Retinal pigment epithelial cell (primary cell): ENCODE measurements around the gene ARHGEF40.

Experiments
- DNase-seq: peaks from one replicate; pipeline ENCODE4 v3.0.0-alpha.2; 2010; ENCODE audit warnings: low read depth
- H3K4me3 ChIP-seq: 2 replicates; pipeline ENCODE4 v1.5.1; 2011; ENCODE audit warnings: mild to moderate bottlenecking, low read length, control low read depth, moderate library complexity
- CTCF ChIP-seq: conservative IDR thresholded peaks from 2 replicates; pipeline ENCODE4 v1.5.1; 2011; ENCODE audit warnings: low read depth, low read length, control low read depth, inconsistent platforms

The ARHGEF40 gene

GRCh38 chr14:21077672-21078071 lies 7.6 kb downstream of the ARHGEF40 start:
- TF ChIP-seq CTCF: no peak
- DNase-seq: no peak
- no peak overlapping the region for H3K4me3 ChIP-seq

GRCh38 chr14:21078287-21078686 lies 8.2 kb downstream of the ARHGEF40 start:
- no peak for DNase-seq
- no peak for TF ChIP-seq CTCF
- no peak overlapping the region for H3K4me3 ChIP-seq

GRCh38 chr14:21078726-21079125 lies 8.6 kb downstream of the ARHGEF40 start:
- TF ChIP-seq CTCF: no peak
- H3K4me3 ChIP-seq: no peak overlapping the region
- DNase-seq: no peak

- TF ChIP-seq CTCF: no peak
- H3K4me3 ChIP-seq: no peak overlapping the region
- DNase-seq: no peak
Measured at GRCh38 chr14:21081521-21082142, 11.5 kb downstream of the ARHGEF40 start.

- no peak for TF ChIP-seq CTCF
- H3K4me3 ChIP-seq: no peak overlapping the region
- DNase-seq: no peak
Measured at GRCh38 chr14:21083565-21084325, 13.6 kb downstream of the ARHGEF40 start.

GRCh38 chr14:21084396-21084795 lies 14.3 kb downstream of the ARHGEF40 start:
- no peak for TF ChIP-seq CTCF
- no peak for DNase-seq
- no peak overlapping the region for H3K4me3 ChIP-seq
